Measurements from ENCODE around the gene PUS3.

- no peak for TF ChIP-seq EZH2 (IDR thresholded peaks at IDR 0.05; ENCODE audit: insufficient read depth, poor library complexity, severe bottlenecking)
- TF ChIP-seq EZH2phosphoT487 (IDR thresholded peaks at IDR 0.05; ENCODE audit: insufficient read depth, low read depth): no peak
Observed at GRCh38 chr11:125846188-125846587, 56.8 kb downstream of the PUS3 start.

All from GM23248 (cell line).